Vagina (tissue), 2 donors: ENCODE data around the gene FSTL1.

Experiments
- CTCF ChIP-seq, 3 experiments: fragments of 450-650 bp in 2 of 3; fragments of 200-600 bp in 1 of 3; sonication (generic) in 1 of 3; IDR thresholded peaks; one replicate each; pipeline ENCODE4 v1.5.1; 2017 to 2019; ENCODE audit warnings: antibody characterized with exemption in 3 of 3, mild to moderate bottlenecking in 2 of 3, moderate library complexity in 2 of 3
- POLR2A ChIP-seq, 2 donors: fragments of 450-650 bp; IDR thresholded peaks; one replicate each; pipeline ENCODE4 v1.6.1; 2017; ENCODE audit warnings: antibody characterized with exemption in 2 of 2, mild to moderate bottlenecking in 2 of 2, moderate library complexity in 2 of 2

- TF ChIP-seq CTCF (IDR thresholded peaks at IDR 0.05) (no peak), POLR2A (IDR thresholded peaks at IDR 0.05) (no peak)
Measured at GRCh38 chr3:120410116-120410515, 40.7 kb downstream of the FSTL1 start.
